ENCODE results near the gene PADI3.

Gene PADI3

GRCh38 chr1:17329610-17330009 is 80.7 kb downstream of the PADI3 start:
- no peak for DNase-seq (ENCODE audit: low read depth in 1 of 2, low spot score in 1 of 2)

- no peak for DNase-seq (ENCODE audit: low read depth in 1 of 2, low spot score in 1 of 2)
These were observed 82.0 kb downstream of the PADI3 start for GRCh38 chr1:17330856-17331255.

- DNase-seq (ENCODE audit: low read depth in 1 of 2, low spot score in 1 of 2): no peak
These were observed 84.2 kb downstream of the PADI3 start for GRCh38 chr1:17333081-17333480.
